B cell (primary cell): ENCODE results near the gene ACTL8. TPM values are rescaled to one million over a fixed set of nuclear protein-coding genes. Genes with fewer than 3 reads are reported as not detected.

Experiments
- ATAC-seq: fragments of 200-7000 bp; cut with Tn5 transposase; one replicate; pipeline ENCODE4 v1.10.0; 2021; ENCODE audit warnings: low read depth, mild to moderate bottlenecking, moderate number of reproducible peaks, moderate library complexity
- CTCF ChIA-PET: fragments of 350-600 bp; sonication (Branson Sonifier 250); formaldehyde crosslinking; loops from one replicate; lab custom pipeline; 2021; ENCODE audit warnings: antibody characterized with exemption, inconsistent platforms; lab: Charles Lee
- POLR2A ChIA-PET: fragments of 350-600 bp; sonication (Branson Sonifier 250); formaldehyde crosslinking; loops from one replicate; lab custom pipeline; 2021; ENCODE audit warnings: antibody characterized with exemption; lab: Charles Lee
- DNase-seq: peaks from one replicate; pipeline ENCODE4 v3.0.0; 2013
- H2AFZ ChIP-seq: 2 replicates; pipeline ENCODE4 v1.6.1; 2012; ENCODE audit warnings: mild to moderate bottlenecking, low read depth, low read length; ENCODE audit not compliant: insufficient read depth, poor library complexity, severe bottlenecking
- H3K27ac ChIP-seq, 2 donors: 1 replicate in 1 of 2; 2 replicates in 1 of 2; pipeline ENCODE4 v1.5.1; 2012 to 2013; ENCODE audit warnings: low read length in 2 of 2, mild to moderate bottlenecking in 2 of 2, moderate library complexity in 1 of 2
- H3K27me3 ChIP-seq, 4 experiments: fragments of 200-600 bp in 1 of 4; sonication (generic) in 1 of 4; replicated peaks in 1 of 4; 1 replicate in 2 of 4; 2 replicates in 2 of 4; pipeline versions ENCODE4 v1.6.1 to v1.7.0; 2013 to 2016; ENCODE audit warnings: low read length in 3 of 4, mild to moderate bottlenecking in 2 of 4, mixed read lengths in 1 of 4, moderate library complexity in 1 of 4; ENCODE audit not compliant: insufficient read depth in 4 of 4, control insufficient read depth in 3 of 4; ENCODE audit errors: control extremely low read depth in 1 of 4
- H3K36me3 ChIP-seq, 2 experiments: replicated peaks in 1 of 2; 1 replicate in 1 of 2; 2 replicates in 1 of 2; pipeline versions ENCODE4 v1.6.1 to v1.7.1; 2013; ENCODE audit warnings: low read length in 1 of 2; ENCODE audit not compliant: insufficient read depth in 2 of 2, control insufficient read depth in 1 of 2; ENCODE audit errors: control extremely low read depth in 1 of 2, extremely low read depth in 1 of 2
- H3K4me1 ChIP-seq, 2 donors: fragments of 200-600 bp in 1 of 2; sonication (generic) in 1 of 2; 1 replicate in 1 of 2; 2 replicates in 1 of 2; pipeline versions ENCODE4 v1.5.1 to v1.6.1; 2013 to 2017; ENCODE audit warnings: low read length in 2 of 2; ENCODE audit not compliant: control insufficient read depth in 2 of 2, insufficient read depth in 2 of 2
- H3K4me2 ChIP-seq: replicated peaks from 2 replicates; pipeline ENCODE3; 2012; ENCODE audit warnings: mild to moderate bottlenecking, low read depth, low read length; ENCODE audit not compliant: poor library complexity, severe bottlenecking
- H3K4me3 ChIP-seq, 5 experiments: fragments of 200-600 bp in 1 of 5; sonication (generic) in 1 of 5; 1 replicate in 3 of 5; 2 replicates in 2 of 5; pipeline versions ENCODE4 v1.5.1 to v1.7.0; 2011 to 2016; ENCODE audit warnings: low read length in 4 of 5, mild to moderate bottlenecking in 4 of 5, low read depth in 2 of 5, control low read depth in 1 of 5, moderate library complexity in 1 of 5; ENCODE audit not compliant: insufficient read depth in 1 of 5; ENCODE audit errors: control extremely low read depth in 1 of 5, extremely low read depth in 1 of 5
- H3K79me2 ChIP-seq: fragments of 200-600 bp; sonication (generic); one replicate; pipeline ENCODE4 v1.6.0; 2016; ENCODE audit warnings: low read length; ENCODE audit not compliant: control insufficient read depth, insufficient read depth
- H3K9ac ChIP-seq: fragments of 200-600 bp; sonication (generic); 2 replicates; pipeline ENCODE4 v1.6.1; 2017; ENCODE audit warnings: mild to moderate bottlenecking, low read length, moderate library complexity
- H3K9me3 ChIP-seq, 3 donors: one replicate each; pipeline versions ENCODE4 v1.6.1 to v1.7.1; 2013; ENCODE audit warnings: low read length in 2 of 3; ENCODE audit not compliant: control insufficient read depth in 2 of 3, insufficient read depth in 1 of 3; ENCODE audit errors: control extremely low read depth in 1 of 3
- H4K20me1 ChIP-seq: 2 replicates; pipeline ENCODE4 v1.6.0; 2012; ENCODE audit warnings: mild to moderate bottlenecking, low read length; ENCODE audit not compliant: insufficient read depth, control insufficient read depth, poor library complexity, severe bottlenecking
- H3K27ac Mint-ChIP-seq: one replicate; pipeline ENCODE4 v1.8.0; 2021; ENCODE audit warnings: mixed read lengths
- H3K27me3 Mint-ChIP-seq: one replicate; pipeline ENCODE4 v1.8.0; 2021; ENCODE audit warnings: mixed read lengths
- H3K4me1 Mint-ChIP-seq: one replicate; pipeline ENCODE4 v1.8.0; 2021; ENCODE audit warnings: mixed read lengths
- H3K4me3 Mint-ChIP-seq: one replicate; pipeline ENCODE4 v1.8.0; 2021; ENCODE audit warnings: mixed read lengths
- H3K9me3 Mint-ChIP-seq: one replicate; pipeline ENCODE4 v1.8.0; 2022; ENCODE audit warnings: mixed read lengths; ENCODE audit not compliant: insufficient read depth
- CTCF ChIP-seq: fragments of 200-600 bp; IDR thresholded peaks from one replicate; pipeline ENCODE4 v1.8.0; 2022; ENCODE audit warnings: antibody characterized with exemption, mild to moderate bottlenecking
- EZH2 ChIP-seq: IDR thresholded peaks from 2 replicates; pipeline ENCODE4 v1.6.1; 2012; ENCODE audit warnings: borderline replicate concordance, low read depth, mild to moderate bottlenecking, moderate library complexity, low read length; ENCODE audit not compliant: insufficient read depth, poor library complexity, severe bottlenecking
- WGBS: methylation state at CpG from one replicate; pipeline ENCODE4 v1.1.5; 2013; ENCODE audit warnings: missing lambda C conversion rate; ENCODE audit not compliant: insufficient coverage; 5-methylcytosine and 5-hydroxymethylcytosine counted together
- intact Hi-C: fragments of 100-400 bp; cut with micrococcal nuclease; formaldehyde crosslinking; loops from one replicate; pipeline ENCODE4 v1.10.0; 2022
- polyA plus RNA-seq: library from polyadenylated mRNA; depleted of rRNA; stranded (reverse); fragments of >200 nt; gene quantifications from 2 replicates; pipeline ENCODE4 v1.2.3, GENCODE V29; 2012
- total RNA-seq, 2 donors: library from RNA; stranded (reverse); fragments of 120-200 nt in 1 of 2; gene quantifications; 1 replicate in 1 of 2; 2 replicates in 1 of 2; pipeline versions ENCODE4 v1.2.3 to v1.2.4, GENCODE V29; 2013 to 2022

Gene ACTL8
- total and polyA plus RNA-seq, 2 donors (not counting 1 experiment from before 2014, with no cell fraction given): not detected

- H3K9me3 Mint-ChIP-seq: no peaks in the 10 kb centered on the region
- Histone ChIP-seq H3K36me3 (no peaks in the 10 kb centered on the region), H2AFZ (no peak overlapping the region), H3K4me2 (no peak overlapping the region), H4K20me1 (no peaks in the 10 kb centered on the region), H3K4me1 (peaks cover 3 to 4% of the 10 kb centered on the region in 2 donors), H3K9me3 (no peaks in the 10 kb centered on the region), H3K27ac (no peak overlapping the region), H3K79me2 (no peaks in the 10 kb centered on the region), H3K27me3 (no peaks in the 10 kb centered on the region), H3K4me3 (no peak overlapping the region), H3K9ac (no peak overlapping the region)
- peaks cover 11% of the 10 kb centered on the region for H3K27me3 Mint-ChIP-seq
- intact Hi-C loops: no loop called here
- ATAC-seq: no peak
- peaks cover 4% of the 10 kb centered on the region for H3K4me1 Mint-ChIP-seq
- no peak overlapping the region for H3K4me3 Mint-ChIP-seq
- no peak for DNase-seq
- no peak for TF ChIP-seq EZH2
- TF ChIP-seq CTCF: no peak
- ChIA-PET POLR2A (no interaction called here), CTCF (no interaction called here)
- H3K27ac Mint-ChIP-seq: no peak overlapping the region
- WGBS: no CpG with 5 or more reads among the region's 2 CpGs
Observed at GRCh38 chr1:17862121-17862520, 107.0 kb downstream of the ACTL8 start.

GRCh38 chr1:17865912-17866739 lies 111.0 kb downstream of the ACTL8 start:
- 52% methylated on average over 4 of the region's 9 CpGs for WGBS
- Mint-ChIP-seq H3K9me3 (peaks cover 2% of the 10 kb centered on the region), H3K27me3 (peaks cover 6% of the 10 kb centered on the region), H3K4me1 (peaks cover 4% of the 10 kb centered on the region), H3K4me3 (no peak overlapping the region), H3K27ac (no peak overlapping the region)
- H3K9me3 ChIP-seq: no peaks in the 10 kb centered on the region
- DNase-seq (no peak), ATAC-seq (no peak)
- no peaks in the 10 kb centered on the region for H3K27me3 ChIP-seq
- no peak overlapping the region for H3K4me3 ChIP-seq
- no peak overlapping the region for H2AFZ ChIP-seq
- no peaks in the 10 kb centered on the region for H3K36me3 ChIP-seq
- no peaks in the 10 kb centered on the region for H4K20me1 ChIP-seq
- no peak for TF ChIP-seq CTCF
- no peak for TF ChIP-seq EZH2
- H3K79me2 ChIP-seq: no peaks in the 10 kb centered on the region
- H3K27ac ChIP-seq: no peak overlapping the region
- H3K4me2 ChIP-seq: no peak overlapping the region
- intact Hi-C loops: no loop called here
- no peak overlapping the region for H3K9ac ChIP-seq
- ChIA-PET CTCF (no interaction called here), POLR2A (no interaction called here)
- H3K4me1 ChIP-seq: peaks cover 3 to 4% of the 10 kb centered on the region in 2 donors
